GM19035 (cell line): ENCODE data around the gene RNF128.
"Not testable (repeated sequence)": the region's sequence is repeated elsewhere in the genome, so short reads cannot be mapped to it uniquely, and the experiment has no call there.

Source experiments
- ATAC-seq: cut with Tn5 transposase; IDR thresholded peaks from one replicate; pipeline ENCODE4 v1.9.1; 2021; ENCODE audit not compliant: unreplicated experiment

Gene RNF128

GRCh38 chrX:106742193-106742592 is 15.7 kb downstream of the RNF128 start:
- no peak for ATAC-seq

DNA sequence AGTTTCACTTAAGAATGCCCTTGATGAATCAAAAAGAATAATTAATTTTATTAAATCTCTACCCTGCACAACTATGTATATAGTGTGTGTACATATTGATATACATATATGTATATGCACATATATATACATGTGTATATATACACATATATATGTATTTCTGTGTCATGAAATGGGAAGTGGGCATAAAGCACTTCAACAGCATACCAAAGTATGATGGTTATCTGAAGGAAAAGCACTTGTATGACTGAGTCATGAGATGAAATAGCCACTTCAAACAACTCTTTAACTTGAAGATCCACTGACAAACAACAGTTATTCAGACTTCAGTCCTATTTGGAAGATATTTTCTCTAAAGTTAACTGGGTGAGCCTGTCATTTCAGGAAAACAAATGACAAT is 16.3 kb downstream of the RNF128 start:
- ATAC-seq = no peak

GRCh38 chrX:106748377-106748776 is 21.9 kb downstream of the RNF128 start:
- no peak for ATAC-seq

DNA sequence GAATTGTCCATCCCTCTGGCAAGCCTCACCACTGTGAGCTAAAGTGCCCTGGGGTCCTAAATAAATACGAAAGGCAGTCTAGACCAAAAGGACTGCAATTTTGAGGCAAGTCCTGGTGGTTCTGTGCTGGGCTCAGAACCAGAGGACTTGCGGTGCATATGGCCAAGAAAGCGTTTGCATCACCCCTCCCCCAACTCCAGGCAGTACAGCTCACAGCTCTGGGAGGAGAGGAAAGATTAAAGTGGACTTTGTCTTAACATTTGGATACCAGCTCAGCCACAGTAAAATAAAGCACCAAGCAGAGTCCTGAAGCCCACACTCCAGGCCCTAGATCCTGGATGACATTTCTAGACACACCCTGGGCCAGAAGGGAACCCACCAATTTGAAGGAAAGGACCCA is 24.9 kb downstream of the RNF128 start:
- no peak for ATAC-seq

- no peak for ATAC-seq
These were observed 25.7 kb downstream of the RNF128 start for GRCh38 chrX:106752101-106752678.

DNA sequence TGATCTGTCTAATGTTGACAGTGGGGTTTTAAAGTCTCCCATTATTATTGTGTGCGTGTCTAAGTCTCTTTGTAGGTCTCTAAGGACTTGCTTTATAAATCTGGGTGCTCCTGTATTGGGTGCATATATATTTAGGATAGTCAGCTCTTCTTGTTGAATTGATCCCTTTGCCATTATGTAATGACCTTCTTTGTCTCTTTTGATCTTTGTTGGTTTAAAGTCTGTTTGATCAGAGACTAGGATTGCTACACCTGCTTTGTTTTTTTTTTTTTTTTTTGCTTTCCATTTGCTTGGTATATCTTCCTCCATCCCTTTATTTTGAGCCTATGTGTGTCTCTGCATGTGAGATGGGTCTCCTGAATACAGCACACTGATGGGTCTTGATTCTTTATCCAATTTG is 42.8 kb downstream of the RNF128 start:
- ATAC-seq = not testable (repeated sequence)

DNA sequence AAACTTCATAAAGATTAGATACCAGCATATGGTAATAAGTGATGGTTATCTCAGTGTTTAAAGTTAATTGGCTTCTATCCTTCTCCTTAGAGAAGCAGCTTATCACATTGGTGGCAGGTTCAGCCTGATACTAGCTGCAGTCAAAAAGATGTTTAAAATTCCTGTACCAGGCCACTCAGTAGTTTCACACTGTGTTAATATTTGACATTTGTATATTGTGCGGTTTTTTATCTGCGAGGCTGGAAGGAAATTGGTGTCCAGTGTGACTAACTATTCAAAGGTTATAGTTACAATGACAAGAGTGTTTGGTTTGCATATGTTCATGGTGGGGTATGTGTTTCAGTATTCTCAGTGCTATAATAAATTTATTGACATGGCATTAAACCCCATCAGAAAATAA is 48.5 kb downstream of the RNF128 start:
- ATAC-seq = no peak

DNA sequence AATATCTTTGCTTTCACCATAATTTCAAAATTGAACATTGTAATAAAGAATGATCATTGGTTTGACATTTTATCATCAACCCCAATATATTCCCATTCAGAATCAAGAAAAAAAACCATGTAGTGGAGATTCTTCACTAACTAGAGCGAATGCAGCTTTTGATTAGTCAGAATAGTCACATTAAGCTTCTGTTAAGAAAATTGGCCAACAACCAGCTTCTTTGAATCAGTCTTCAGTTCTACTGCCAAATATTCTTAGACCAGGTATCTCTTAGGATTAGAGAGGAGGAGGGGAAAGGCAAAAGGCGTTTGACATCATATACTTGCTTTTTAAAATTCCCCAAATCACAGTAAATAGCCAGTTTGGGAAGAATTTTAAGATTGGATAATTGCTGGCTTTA is 53.8 kb downstream of the RNF128 start:
- no peak for ATAC-seq

DNA sequence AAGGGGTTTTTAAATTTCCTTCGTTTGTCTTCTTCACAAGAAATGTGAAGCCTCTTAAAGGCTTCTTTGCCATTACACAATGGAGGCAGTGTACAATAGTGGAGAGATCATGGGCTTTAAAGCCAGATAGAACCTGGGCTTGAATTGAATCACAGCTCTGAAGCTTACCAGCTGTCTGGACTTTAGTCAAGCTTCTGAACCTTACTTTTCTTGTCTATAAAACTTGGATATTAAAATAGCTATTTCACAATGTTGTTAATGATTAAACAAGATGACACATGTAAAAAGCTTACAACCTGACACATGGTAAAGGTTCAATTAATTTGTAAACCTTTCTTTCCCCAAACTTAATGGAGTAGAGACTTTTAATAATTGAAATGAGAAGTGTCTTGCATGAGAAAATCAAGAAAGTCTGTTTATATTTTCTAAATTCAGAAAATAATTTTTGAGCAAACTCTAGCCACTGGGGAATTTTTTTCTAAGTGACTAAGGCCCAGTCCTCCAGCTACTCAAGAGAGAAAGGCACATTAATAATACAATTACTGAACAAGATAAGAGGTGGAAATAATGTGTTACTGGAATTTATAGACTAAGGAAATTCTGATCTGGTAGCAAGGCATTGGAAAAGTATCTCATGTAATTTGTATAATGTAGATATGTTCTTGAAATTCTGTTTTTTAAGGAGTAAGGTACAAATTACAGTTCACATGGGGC is 54.3 kb downstream of the RNF128 start:
- no peak for ATAC-seq

DNA sequence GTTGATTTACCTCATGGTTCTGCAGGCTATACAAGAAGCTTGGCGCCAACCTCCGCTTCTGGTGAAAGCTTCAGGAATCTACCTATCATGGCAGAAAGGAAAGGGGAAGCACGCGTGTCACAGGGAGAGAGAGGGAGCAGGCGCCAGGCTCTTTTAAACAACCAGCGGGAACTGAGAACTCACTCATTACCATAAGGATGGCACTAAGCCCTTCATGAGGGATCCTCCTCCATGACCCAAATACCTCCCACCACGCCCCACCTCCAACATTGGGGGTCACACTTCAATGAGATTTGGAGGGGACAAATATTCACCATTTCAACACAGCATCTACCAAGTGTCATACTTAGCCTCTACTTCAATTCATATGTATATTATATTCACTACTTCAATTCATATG is 57.2 kb downstream of the RNF128 start:
- no peak for ATAC-seq

GRCh38 chrX:106791495-106791894 is 65.0 kb downstream of the RNF128 start:
- no peak for ATAC-seq

GRCh38 chrX:106802063-106802387 is 75.5 kb downstream of the RNF128 start:
- ATAC-seq = peak; percentile 31

- peak; percentile 96 for ATAC-seq
These were observed 76.1 kb downstream of the RNF128 start, which contains the start of gene TBC1D8B for GRCh38 chrX:106802388-106803275. Gene TBC1D8B (plus strand): TSS chrX:106802673. CDS start chrX:106802854, 181 bp downstream.

GRCh38 chrX:106811131-106811910 is 84.8 kb downstream of the RNF128 start:
- ATAC-seq = no peak

DNA sequence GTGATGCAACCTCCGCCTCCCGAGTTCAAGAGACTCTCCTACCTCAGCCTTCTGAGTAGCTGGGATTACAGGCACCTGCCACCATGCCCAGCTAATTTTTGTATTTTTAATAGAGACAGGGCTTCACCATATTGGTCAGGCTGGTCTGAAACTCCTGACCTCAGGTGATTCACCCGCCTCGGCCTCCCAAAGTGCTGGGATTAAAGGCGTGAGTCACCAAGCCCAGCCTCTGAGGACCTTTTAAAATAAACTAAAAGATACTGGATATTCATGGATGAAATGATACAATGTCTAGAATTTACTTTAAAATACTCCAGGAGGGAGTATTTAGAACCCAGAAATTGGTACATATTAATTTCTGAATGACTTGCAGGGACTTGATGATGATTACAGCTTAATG is 86.4 kb downstream of the RNF128 start:
- ATAC-seq = not testable (repeated sequence)

GRCh38 chrX:106814093-106814492 is 87.6 kb downstream of the RNF128 start:
- not testable (repeated sequence) for ATAC-seq
